IPS DF 19.7 (cell line): ENCODE data around the gene PTCD3.

Source experiments
- DNase-seq: peaks from one replicate; pipeline ENCODE4 v3.0.0-alpha.2; 2013; ENCODE audit warnings: low read depth, low spot score

The PTCD3 gene

GRCh38 chr2:86143926-86144685 is 38.1 kb downstream of the PTCD3 start:
- no peak for DNase-seq

- DNase-seq, result no peak
Observed at GRCh38 chr2:86147793-86148192, 41.8 kb downstream of the PTCD3 start.

GRCh38 chr2:86150502-86150901 is 44.5 kb downstream of the PTCD3 start:
- no peak for DNase-seq

DNA sequence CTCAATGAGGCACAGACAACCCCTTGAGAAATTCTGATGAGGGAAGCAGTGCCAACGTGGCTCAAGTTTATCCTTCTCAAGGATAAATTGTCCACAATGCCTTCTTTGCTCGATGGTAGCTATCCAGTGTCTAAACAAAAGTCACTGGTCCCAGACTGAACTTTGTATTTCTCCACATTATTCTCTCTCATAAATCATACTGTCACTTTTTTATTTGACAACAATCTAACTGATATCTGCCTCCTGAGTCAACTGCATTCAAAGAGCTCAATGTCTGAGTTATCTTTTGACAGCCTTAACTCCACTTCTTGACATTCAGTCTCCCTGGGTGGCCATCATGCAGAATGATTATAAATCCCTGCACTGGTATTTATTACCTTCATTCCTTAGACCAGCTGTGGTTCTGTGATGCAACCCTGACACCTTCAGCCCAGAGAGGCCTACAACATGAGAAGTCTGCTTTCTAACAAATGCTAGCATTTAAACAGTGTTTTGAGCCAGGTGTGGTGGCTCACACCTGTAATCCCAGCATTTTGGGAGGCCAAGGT is 51.0 kb downstream of the PTCD3 start:
- DNase-seq, result no peak

- no peak for DNase-seq
Observed at GRCh38 chr2:86158286-86158685, 52.3 kb downstream of the PTCD3 start.

GRCh38 chr2:86160156-86160952 is 54.3 kb downstream of the PTCD3 start:
- DNase-seq, result no peak

DNA sequence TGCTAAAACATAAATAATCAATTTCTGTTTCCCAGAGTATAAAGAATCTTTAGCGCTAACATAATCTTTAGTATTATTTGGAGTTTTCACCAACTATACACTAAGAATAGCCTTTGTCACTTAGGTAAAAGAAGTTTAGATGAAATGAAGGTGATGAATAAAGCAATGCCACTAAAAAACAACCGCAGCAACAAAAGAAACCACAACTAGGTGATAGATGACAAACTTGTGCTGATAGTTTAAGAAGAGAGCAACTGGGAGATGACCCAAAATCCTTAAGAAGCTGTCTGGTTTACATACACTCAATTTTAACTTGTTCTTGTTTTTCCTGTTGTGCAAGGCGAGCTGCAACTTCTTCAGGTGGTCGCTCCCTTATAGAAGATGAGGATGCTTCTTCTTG is 64.4 kb downstream of the PTCD3 start:
- DNase-seq, result no peak

- no peak for DNase-seq
Observed at GRCh38 chr2:86171295-86171694, 65.3 kb downstream of the PTCD3 start.

DNA sequence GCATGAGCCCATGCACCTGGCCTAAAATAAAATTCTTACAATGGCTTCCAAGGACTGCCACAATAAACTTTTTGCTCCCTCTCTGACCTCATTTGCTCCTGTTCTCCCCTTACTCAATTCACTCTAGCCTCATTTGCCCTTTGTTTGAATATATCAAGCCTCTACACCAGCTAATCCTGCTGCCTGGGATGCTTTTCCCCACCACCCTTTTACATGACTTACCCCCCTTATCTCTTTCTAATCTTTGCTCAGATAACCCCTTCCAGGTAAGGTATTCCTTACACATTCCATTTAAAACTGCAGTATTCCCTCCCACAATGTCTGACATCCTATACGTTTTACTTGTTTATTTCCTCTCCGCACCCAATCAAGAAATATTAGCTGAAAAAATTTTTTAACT is 66.6 kb downstream of the PTCD3 start:
- no peak for DNase-seq

GRCh38 chr2:86174445-86174844 is 68.4 kb downstream of the PTCD3 start:
- DNase-seq, result no peak

GRCh38 chr2:86175828-86176227 is 69.8 kb downstream of the PTCD3 start:
- DNase-seq, result no peak

DNA sequence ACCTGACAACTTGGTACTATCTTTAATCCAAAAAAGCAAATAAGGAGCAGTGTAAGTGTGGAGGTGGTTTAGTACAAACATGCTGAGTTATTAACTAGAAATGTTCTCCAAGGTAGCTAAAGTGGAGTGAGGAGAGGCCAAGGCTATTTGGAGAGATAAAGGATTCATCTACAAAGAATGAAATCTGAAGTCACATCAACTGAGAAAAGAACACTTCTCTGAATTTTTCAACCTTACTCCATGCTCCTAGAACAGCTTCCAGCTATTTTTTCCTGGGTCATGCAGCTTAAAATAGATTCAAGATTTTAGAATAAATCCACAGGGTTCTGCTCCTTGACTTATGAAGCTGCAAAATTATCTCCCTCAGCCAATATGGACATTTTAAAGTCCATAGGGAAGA is 70.6 kb downstream of the PTCD3 start:
- DNase-seq, result no peak

GRCh38 chr2:86185517-86186212 is 79.6 kb downstream of the PTCD3 start:
- DNase-seq, result no peak

DNA sequence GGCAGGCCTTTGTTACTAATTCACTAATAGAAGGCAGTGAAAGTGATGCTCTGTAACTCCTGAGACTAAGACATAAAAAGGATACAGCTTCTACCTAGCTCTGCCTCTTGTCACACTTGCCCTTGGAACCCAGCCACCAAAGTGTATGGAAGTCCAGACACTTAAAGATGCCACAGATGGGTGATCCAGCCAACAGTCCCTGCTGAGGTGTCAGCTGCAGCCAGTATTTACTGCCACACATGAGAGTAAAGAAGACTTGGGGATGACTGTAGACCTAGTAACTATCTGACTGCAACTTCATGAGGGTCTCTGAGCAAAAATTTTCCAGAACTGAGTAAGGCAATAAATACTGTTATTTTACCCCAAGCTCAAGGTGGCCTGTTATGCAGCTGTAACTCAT is 80.4 kb downstream of the PTCD3 start:
- no peak for DNase-seq

DNA sequence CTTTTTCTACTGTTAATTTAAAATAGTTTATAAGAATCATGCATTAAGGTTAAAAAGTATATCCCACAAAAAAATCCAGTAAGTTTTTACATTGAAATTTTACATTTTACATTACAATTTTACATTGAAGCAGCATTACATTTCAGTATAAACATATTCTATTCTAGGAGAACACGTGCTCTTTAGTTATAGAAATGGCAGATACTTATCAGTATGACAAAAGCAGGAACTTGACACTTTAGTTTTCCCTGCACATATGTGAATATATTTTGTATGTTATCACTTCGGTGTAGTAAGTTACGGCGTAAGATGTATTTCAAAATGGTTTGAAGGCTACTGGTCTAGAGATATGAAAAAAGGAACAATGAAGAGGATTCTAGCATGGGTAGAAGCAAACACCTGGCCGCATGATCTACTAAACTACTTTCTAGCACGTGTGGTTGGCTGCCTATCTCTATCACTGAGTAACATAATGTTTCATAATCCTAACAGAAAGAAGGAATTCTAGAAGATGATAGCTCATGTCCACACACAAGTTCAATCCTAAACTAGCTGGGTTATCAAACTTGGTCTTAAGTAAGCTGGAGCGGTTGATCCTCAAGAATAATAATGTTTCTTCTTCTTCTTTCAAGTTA is 83.9 kb downstream of the PTCD3 start:
- DNase-seq, result no peak
